HepG2 (cell line): ENCODE results near the gene TTC6. TPM values are rescaled to one million over a fixed set of nuclear protein-coding genes. Genes with fewer than 3 reads are reported as not detected.

Source experiments
- GZF1 ChIP-seq: sonication (generic); formaldehyde crosslinking; IDR thresholded peaks from 2 replicates; pipeline ENCODE4 v1.5.1; 2020; ENCODE audit warnings: mild to moderate bottlenecking, missing genetic modification reagents
- HCFC1 ChIP-seq: fragments of 150-350 bp; IDR thresholded peaks from 2 replicates; pipeline ENCODE4 v1.6.1; 2014; ENCODE audit warnings: low read depth, low read length
- KDM3A ChIP-seq: IDR thresholded peaks from 2 replicates; pipeline ENCODE4 v1.6.1; 2018; ENCODE audit warnings: low read depth, missing compliant biosample characterization
- KLF9 ChIP-seq: IDR thresholded peaks from 2 replicates; pipeline ENCODE4 v1.6.1; 2016; ENCODE audit warnings: low read depth
- MEIS1 ChIP-seq: sonication (generic); formaldehyde crosslinking; IDR thresholded peaks from 2 replicates; pipeline ENCODE4 v1.9.0; 2021; ENCODE audit warnings: mild to moderate bottlenecking, missing genetic modification reagents, moderate library complexity, borderline replicate concordance
- NFE2L1 ChIP-seq: sonication (generic); formaldehyde crosslinking; IDR thresholded peaks from 2 replicates; pipeline ENCODE4 v1.4.0; 2020; ENCODE audit warnings: missing genetic modification reagents, mild to moderate bottlenecking, borderline replicate concordance
- NRL ChIP-seq: sonication (generic); formaldehyde crosslinking; IDR thresholded peaks from 2 replicates; pipeline ENCODE4 v1.5.0; 2020; ENCODE audit warnings: missing genetic modification reagents, mild to moderate bottlenecking, moderate library complexity, borderline replicate concordance
- PITX1 ChIP-seq: sonication (generic); formaldehyde crosslinking; IDR thresholded peaks from 2 replicates; pipeline ENCODE4 v1.5.1; 2020; ENCODE audit warnings: mild to moderate bottlenecking, missing genetic modification reagents
- SRSF1 ChIP-seq: fragments of 200-400 bp; formaldehyde crosslinking; optimal IDR thresholded peaks from 2 replicates; pipeline ENCODE3; 2017; ENCODE audit warnings: mild to moderate bottlenecking, low read depth, low read length, moderate library complexity
- TRIM22 ChIP-seq: fragments of 450-650 bp; IDR thresholded peaks from 2 replicates; pipeline ENCODE4 v1.6.1; 2017
- WIZ ChIP-seq: sonication (generic); formaldehyde crosslinking; IDR thresholded peaks from 2 replicates; pipeline ENCODE4 v1.5.1; 2020; ENCODE audit warnings: mild to moderate bottlenecking, missing genetic modification reagents
- ZFY ChIP-seq: sonication (generic); formaldehyde crosslinking; IDR thresholded peaks from 2 replicates; pipeline ENCODE4 v1.4.0; 2020; ENCODE audit warnings: missing genetic modification reagents
- ZNF275 ChIP-seq: sonication (generic); formaldehyde crosslinking; IDR thresholded peaks from 2 replicates; pipeline ENCODE4 v1.8.0; 2022; ENCODE audit warnings: missing genetic modification reagents, mild to moderate bottlenecking, inconsistent platforms, borderline replicate concordance
- ZNF382 ChIP-seq: sonication (generic); formaldehyde crosslinking; IDR thresholded peaks from 2 replicates; pipeline ENCODE4 v1.5.0; 2020; ENCODE audit warnings: missing genetic modification reagents, mild to moderate bottlenecking, borderline replicate concordance
- ZNF44 ChIP-seq: sonication (generic); formaldehyde crosslinking; IDR thresholded peaks from 2 replicates; pipeline ENCODE4 v1.5.1; 2020; ENCODE audit warnings: mild to moderate bottlenecking, missing genetic modification reagents
- ZNF564 ChIP-seq: sonication (generic); formaldehyde crosslinking; IDR thresholded peaks from 2 replicates; pipeline ENCODE4 v1.8.1; 2023; ENCODE audit warnings: mild to moderate bottlenecking, missing genetic modification reagents
- ZNF614 ChIP-seq: IDR thresholded peaks from 2 replicates; pipeline ENCODE4 v1.6.1; 2018; ENCODE audit warnings: missing biosample characterization, missing genetic modification reagents, inconsistent platforms, borderline replicate concordance
- ZNF674 ChIP-seq: sonication (generic); formaldehyde crosslinking; IDR thresholded peaks from 2 replicates; pipeline ENCODE4 v1.5.0; 2020; ENCODE audit warnings: low read depth, mild to moderate bottlenecking, missing genetic modification reagents
- ZNF687 ChIP-seq: sonication (generic); formaldehyde crosslinking; IDR thresholded peaks from 2 replicates; pipeline ENCODE4 v1.5.1; 2020; ENCODE audit warnings: mild to moderate bottlenecking, missing genetic modification reagents, moderate library complexity
- ZNF780A ChIP-seq: sonication (generic); formaldehyde crosslinking; IDR thresholded peaks from 2 replicates; pipeline ENCODE4 v1.8.0; 2022; ENCODE audit warnings: mild to moderate bottlenecking, missing genetic modification reagents, moderate library complexity
- ZNF782 ChIP-seq: sonication (generic); formaldehyde crosslinking; IDR thresholded peaks from 2 replicates; pipeline ENCODE4 v1.4.0; 2020; ENCODE audit warnings: missing genetic modification reagents, mild to moderate bottlenecking, borderline replicate concordance
- ZNF792 ChIP-seq: IDR thresholded peaks from 2 replicates; pipeline ENCODE4 v1.6.1; 2016
- ZNF879 ChIP-seq: sonication (generic); formaldehyde crosslinking; IDR thresholded peaks from 2 replicates; pipeline ENCODE4 v1.8.1; 2023; ENCODE audit warnings: missing genetic modification reagents
- polyA plus RNA-seq, 8 experiments: library from polyadenylated mRNA; depleted of rRNA in 3 of 8; stranded (reverse) in 7 of 8; unstranded in 1 of 8; fragments of >200 nt; fragmentation: Illumina TruSeq in 4 of 8; extraction: Trizol in 4 of 8; gene quantifications; 2 replicates each; pipeline versions ENCODE4 v1.2.1 to v1.2.3, GENCODE V29; 2011 to 2016; ENCODE audit warnings: low read depth in 4 of 8, missing spikeins in 1 of 8, mixed read lengths in 1 of 8; ENCODE audit not compliant: insufficient read depth in 1 of 8
- total RNA-seq, 5 experiments: library from RNA; depleted of rRNA; stranded (reverse); fragments of >200 nt; fragmentation: Illumina TruSeq; extraction: Trizol; gene quantifications; 2 replicates each; pipeline ENCODE4 v1.2.3, GENCODE V29; 2016; ENCODE audit warnings: low read depth in 1 of 5

Gene TTC6
- total and polyA plus RNA-seq, 2 of the 13 experiments (the other 11 are each of a cell fraction or from before 2014, with no cell fraction given): 9.3 to 27.4 TPM

- TF ChIP-seq ZNF687 (CRISPR knock-in tag) (peak; percentile 53), ZNF44 (CRISPR knock-in tag) (0 out of 2 replicates have a peak, but pooled peaks have one; percentile 55), WIZ (CRISPR knock-in tag) (0 out of 2 replicates have a peak, but pooled peaks have one; percentile 44), ZNF792 (CRISPR knock-in tag) (no peak), GZF1 (CRISPR knock-in tag) (no peak), PITX1 (CRISPR knock-in tag) (peak; percentile 56; the same call in 1 of the 2 replicates), KLF9 (0 out of 2 replicates have a peak, but pooled peaks have one; percentile 32), ZNF674 (CRISPR knock-in tag) (no peak), ZFY (CRISPR knock-in tag) (peak; percentile 37; the same call in 1 of the 2 replicates), ZNF614 (no peak), NFE2L1 (no peak), ZNF780A (CRISPR knock-in tag) (no peak), ZNF382 (no peak), SRSF1 (peak; percentile 74), KDM3A (CRISPR knock-in tag) (no peak), ZNF275 (CRISPR knock-in tag) (no peak), TRIM22 (no peak), ZNF564 (CRISPR knock-in tag) (no peak), NRL (CRISPR knock-in tag) (0 out of 2 replicates have a peak, but pooled peaks have one; percentile 46), HCFC1 (no peak), ZNF879 (CRISPR knock-in tag) (no peak), MEIS1 (CRISPR knock-in tag) (no peak), ZNF782 (CRISPR knock-in tag) (0 out of 2 replicates have a peak, but pooled peaks have one; percentile 52)
These were observed 2.7 kb upstream of the TTC6 start (continued) for GRCh38 chr14:37592482-37593408.
